Effector memory CD8-positive, alpha-beta T cell (primary cell): Measurements from ENCODE around the gene CAMKK2.
A peak's percentile ranks its signal among the peaks of the same experiment; 100 is the strongest.

Experiments used
- ATAC-seq: fragments of 150-1000 bp; cut with Tn5 transposase; replicated peaks from 2 replicates; pipeline ENCODE4 v1.10.0; 2021; ENCODE audit warnings: mild to moderate bottlenecking, moderate library complexity
- DNase-seq, 3 experiments: peaks; one replicate each; pipeline ENCODE4 v3.0.0; 2021
- H3K27ac Mint-ChIP-seq, 2 donors: one replicate each; pipeline ENCODE4 v1.8.0; 2022; ENCODE audit warnings: mild to moderate bottlenecking in 2 of 2, mixed read lengths in 2 of 2, moderate library complexity in 2 of 2
- H3K27me3 Mint-ChIP-seq, 2 donors: one replicate each; pipeline ENCODE4 v1.8.0; 2022; ENCODE audit warnings: mixed read lengths in 2 of 2
- H3K36me3 Mint-ChIP-seq: one replicate; pipeline ENCODE4 v1.8.0; 2022; ENCODE audit warnings: mild to moderate bottlenecking, moderate library complexity, mixed read lengths; ENCODE audit not compliant: insufficient read depth
- H3K4me1 Mint-ChIP-seq, 2 donors: one replicate each; pipeline ENCODE4 v1.8.0; 2022; ENCODE audit warnings: low read depth in 2 of 2, mixed read lengths in 2 of 2
- H3K4me3 Mint-ChIP-seq, 2 donors: one replicate each; pipeline ENCODE4 v1.8.0; 2022; ENCODE audit warnings: mild to moderate bottlenecking in 2 of 2, mixed read lengths in 2 of 2, moderate library complexity in 2 of 2
- H3K9me3 Mint-ChIP-seq, 2 donors: one replicate each; pipeline ENCODE4 v1.8.0; 2022; ENCODE audit warnings: mixed read lengths in 2 of 2
- total RNA-seq, 9 experiments: gene quantifications; one replicate each; lab custom pipeline; 2026; lab: John Stamatoyannopoulos, UW

The CAMKK2 gene
- total RNA-seq, result 16.3 to 57.3 (median 45.1) reads per million in 9 experiments

DNA sequence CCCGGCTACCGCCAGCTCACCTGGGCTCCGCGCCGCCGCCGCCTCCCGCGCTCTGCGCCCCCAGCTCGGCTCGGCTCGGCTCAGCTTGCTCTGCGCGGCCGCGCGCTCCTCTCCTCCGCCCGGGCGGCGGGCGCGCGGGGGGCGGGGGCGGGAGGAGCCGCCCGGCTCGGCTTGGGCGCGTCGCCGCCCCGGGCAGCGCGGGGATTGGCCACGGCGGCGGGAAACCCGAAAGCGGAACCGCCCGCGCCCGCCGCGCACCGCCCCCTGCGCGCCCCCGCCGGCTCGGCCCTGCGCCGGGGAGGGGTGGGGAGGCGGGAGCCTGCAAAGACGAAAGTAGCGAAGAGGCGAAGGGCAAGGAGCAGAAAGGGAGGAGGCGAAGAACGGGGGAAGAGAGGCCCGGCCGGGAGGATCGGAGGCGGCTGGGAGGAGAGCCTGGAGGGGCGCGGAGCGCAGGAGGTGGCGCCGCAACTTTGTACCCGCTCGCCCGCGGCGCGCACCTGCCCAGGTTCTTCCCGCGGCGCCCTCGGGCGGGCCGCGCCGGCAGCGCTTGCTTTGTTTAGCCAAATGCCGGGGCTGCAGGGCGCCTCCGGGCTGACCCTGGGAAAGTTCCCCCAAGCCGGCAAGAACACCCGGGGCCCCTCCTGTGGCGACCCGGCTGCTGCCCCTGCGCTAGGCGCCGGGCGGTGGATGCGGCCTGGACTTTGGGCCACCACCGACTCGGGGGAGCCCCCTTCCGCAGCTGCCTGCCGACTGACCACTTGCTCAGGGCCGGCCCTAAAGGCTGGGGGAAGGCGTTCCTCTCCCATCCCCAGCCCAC lies at the start of gene CAMKK2:
CAMKK2 (minus strand) TSS at position 92 of the 817 bp plus-strand sequence. CDS start 22,183 bp downstream, outside the sequence.
- ATAC-seq (peak; percentile 87), DNase-seq (peak; percentile 83 to 90 (median 89))
- Mint-ChIP-seq H3K4me3 (peak within 1 kb of the TSS; percentile 86 to 90), H3K9me3 (no peaks in the 10 kb centered on the region), H3K27me3 (no peaks in the 10 kb centered on the region), H3K36me3 (peaks cover 10% of the 10 kb centered on the region), H3K27ac (peak within 1 kb of the TSS; percentile 73 to 85), H3K4me1 (peaks cover 9 to 15% of the 10 kb centered on the region in 2 donors)

DNA sequence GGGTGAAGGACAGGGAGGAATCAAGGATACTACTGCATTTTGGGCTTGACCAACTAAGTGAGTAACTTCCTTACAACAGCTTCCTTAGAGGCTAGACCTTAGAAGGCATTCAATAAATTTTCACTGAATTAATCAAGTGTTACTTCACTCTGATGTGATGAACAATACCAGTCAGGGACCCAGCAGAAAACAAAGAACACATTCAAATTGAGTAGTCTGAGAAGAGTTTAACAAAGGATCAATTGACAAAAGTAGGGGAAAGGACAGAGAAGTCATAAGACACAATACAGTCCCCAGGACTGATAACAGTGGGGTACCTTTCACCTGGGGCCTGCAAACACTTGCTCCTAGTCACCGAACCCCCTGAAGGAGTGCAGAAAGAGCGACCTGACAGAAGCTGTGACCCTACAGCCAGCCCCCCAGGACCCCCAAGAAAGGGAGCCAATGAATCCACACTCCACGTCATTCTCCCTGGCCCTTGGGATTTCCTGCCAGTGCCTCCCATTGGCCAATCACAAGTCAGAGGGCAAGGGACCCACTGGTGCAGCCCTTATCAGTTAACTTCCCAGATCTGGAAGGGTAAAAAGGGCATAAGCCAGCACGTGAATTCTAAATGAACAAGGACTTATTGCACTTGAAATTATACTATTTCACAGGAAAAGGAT lies 48.8 kb upstream of the CAMKK2 start:
- Mint-ChIP-seq H3K27me3 (no peaks in the 10 kb centered on the region), H3K4me3 (no peak overlapping the region), H3K27ac (peak overlapping the region; percentile 0 to 15), H3K9me3 (no peaks in the 10 kb centered on the region), H3K4me1 (peaks cover 12 to 30% of the 10 kb centered on the region in 2 donors), H3K36me3 (peaks cover 56% of the 10 kb centered on the region)
- ATAC-seq (no peak), DNase-seq (no peak)

DNA sequence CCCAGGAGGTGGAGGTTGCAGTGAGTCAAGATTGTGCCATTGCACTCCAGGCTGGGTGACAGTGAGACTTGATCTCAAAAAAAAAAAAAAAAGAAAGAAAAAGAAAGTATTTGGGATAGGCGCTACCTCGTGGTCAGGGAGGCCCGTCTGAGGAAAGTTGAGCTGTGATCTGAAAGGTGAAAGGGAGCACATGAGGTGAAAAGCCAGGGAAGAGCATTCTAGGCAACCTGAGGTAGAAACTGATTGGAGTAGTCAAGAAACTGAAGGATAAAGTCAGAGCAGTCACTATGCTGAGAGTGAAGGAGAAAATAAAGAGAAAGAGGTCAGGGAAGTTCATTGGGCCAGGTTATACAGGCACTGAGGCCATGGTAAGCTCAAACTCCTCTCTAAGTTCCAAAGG lies 48.0 kb upstream of the CAMKK2 start:
- H3K27me3 Mint-ChIP-seq, result no peaks in the 10 kb centered on the region
- H3K27ac Mint-ChIP-seq, result peak overlapping the region in 1 of 2 donors; percentile 15
- H3K4me3 Mint-ChIP-seq, result no peak overlapping the region
- H3K4me1 Mint-ChIP-seq, result peaks cover 9 to 30% of the 10 kb centered on the region in 2 donors
- no peaks in the 10 kb centered on the region for H3K9me3 Mint-ChIP-seq
- DNase-seq (no peak), ATAC-seq (no peak)
- H3K36me3 Mint-ChIP-seq, result peaks cover 63% of the 10 kb centered on the region

DNA sequence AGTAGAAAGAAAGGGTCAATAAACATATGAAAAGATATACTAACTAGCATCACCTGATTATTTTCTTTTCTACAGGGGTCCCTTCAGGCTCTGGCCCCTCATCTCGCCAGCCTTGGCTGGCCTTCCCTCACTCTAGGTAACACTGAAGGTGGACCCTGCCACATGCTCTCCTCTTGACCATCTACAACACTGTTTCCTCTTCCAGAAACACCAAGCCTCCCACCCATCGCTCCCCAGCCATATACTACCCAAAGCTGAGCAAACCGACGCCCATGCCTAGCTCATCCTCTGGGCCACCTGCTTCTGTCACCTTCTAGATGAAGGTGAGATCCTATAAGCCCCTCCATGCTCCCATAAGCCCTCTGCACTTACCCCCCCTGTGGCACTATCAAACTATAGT lies 40.9 kb upstream of the CAMKK2 start:
- Mint-ChIP-seq H3K4me1 (no peaks in the 10 kb centered on the region), H3K36me3 (peaks cover 82% of the 10 kb centered on the region), H3K27ac (peak overlapping the region in 1 of 2 donors; percentile 83), H3K27me3 (no peaks in the 10 kb centered on the region), H3K9me3 (no peaks in the 10 kb centered on the region), H3K4me3 (no peak overlapping the region)
- no peak for ATAC-seq
- no peak for DNase-seq

DNA sequence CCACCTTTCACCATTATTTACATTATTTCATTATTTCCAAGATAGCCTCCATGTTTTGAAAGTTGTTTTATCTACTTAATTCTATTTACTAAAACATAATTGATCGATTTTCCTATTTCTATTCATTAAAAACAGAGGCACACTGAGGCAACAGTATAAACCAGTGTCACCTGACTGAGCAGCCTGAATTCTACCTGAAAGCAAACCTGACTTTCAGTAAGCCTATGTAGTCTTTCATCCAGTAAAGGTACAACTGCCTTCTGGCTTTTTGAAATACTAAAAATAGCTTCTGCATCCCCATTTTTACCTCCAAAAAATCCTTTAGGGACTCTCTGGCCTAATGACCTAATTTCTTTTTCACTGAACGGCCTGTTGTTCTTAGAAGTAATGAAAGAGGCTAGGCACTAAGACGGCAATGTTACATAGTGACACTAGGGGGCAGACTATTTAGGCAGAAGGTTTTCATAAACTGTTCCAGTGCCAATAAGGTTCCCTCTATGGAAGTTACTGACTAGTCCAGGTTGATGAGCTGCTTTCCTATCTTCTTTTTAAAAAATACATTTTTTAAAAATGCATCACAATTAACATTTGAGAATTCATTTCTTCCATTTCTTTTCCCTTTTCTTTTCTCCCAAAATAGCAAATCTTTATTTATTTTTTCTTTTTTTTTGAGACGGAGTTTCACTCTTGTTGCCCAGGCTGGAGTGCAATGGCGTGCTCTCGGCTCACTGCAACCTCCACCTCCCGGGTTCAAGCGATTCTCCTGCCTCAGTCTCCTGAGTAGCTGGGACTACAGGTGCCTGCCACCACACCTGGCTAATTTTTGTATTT lies 38.2 kb upstream of the CAMKK2 start:
- Mint-ChIP-seq H3K27ac (peak overlapping the region; percentile 13 to 71), H3K4me3 (no peak overlapping the region), H3K27me3 (no peaks in the 10 kb centered on the region), H3K9me3 (no peaks in the 10 kb centered on the region), H3K4me1 (no peaks in the 10 kb centered on the region), H3K36me3 (peaks cover 83% of the 10 kb centered on the region)
- ATAC-seq (peak; percentile 86), DNase-seq (peak; percentile 15 to 33 (median 29))

DNA sequence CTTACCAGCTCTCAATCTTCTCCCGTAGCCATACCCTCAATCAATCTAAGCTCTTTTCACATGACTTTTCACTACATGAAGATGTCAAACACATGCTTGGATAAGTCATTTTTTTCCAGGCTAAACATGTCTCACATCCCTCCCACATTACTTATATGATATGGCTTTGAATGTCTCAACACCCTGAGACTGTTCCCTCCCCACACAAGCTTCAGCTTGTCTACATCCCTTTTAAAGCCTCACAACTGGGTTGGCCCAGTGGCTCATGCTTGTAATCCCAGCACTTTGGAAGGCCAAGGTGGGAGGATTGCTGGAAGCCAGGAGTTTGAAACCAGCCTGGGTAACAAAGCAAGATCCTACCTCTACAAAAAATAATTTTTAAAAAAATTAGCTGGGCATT lies 37.2 kb upstream of the CAMKK2 start:
- Mint-ChIP-seq H3K4me1 (no peaks in the 10 kb centered on the region), H3K27ac (no peak overlapping the region), H3K27me3 (no peaks in the 10 kb centered on the region), H3K4me3 (no peak overlapping the region), H3K9me3 (no peaks in the 10 kb centered on the region), H3K36me3 (peaks cover 82% of the 10 kb centered on the region)
- no peak for DNase-seq
- no peak for ATAC-seq

DNA sequence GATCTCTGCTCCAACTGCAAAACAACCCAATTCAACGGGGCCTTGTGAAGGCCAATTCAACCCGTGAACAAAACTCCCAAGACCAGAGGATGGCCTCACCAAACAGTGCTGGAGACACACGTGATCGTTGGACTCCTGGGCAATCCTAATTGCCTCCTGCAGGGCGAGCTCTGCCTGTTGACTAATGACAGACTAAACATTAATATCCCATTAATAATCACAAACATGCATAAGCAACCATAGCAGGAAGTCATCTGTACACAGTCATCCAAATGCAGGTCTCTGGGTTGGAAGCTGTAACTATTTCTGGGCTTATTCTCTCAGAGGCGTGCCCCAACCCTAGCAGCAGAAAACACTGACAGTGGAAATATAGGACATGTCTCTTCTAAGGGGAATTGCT lies 34.7 kb upstream of the CAMKK2 start:
- no peak overlapping the region for H3K4me3 Mint-ChIP-seq

DNA sequence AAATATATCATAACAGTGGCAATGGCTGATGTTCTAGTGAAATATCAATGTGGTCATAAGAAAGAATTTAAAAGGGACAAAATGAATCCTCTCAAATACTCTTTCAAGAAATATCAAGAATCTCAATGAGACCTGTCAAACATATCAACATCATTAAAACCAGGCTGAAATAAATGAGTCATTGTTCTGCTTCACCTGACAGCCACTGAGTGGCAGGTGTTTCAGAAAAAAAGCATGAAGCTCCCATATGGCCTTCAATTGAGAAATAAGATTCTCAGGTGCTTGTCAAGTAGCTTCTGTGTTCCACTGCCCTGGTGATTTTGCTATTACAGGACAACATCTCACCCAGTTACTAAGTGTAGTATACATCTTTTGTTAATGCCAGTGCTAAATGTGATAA lies 34.2 kb upstream of the CAMKK2 start:
- no peaks in the 10 kb centered on the region for H3K27me3 Mint-ChIP-seq
- H3K27ac Mint-ChIP-seq, result no peak overlapping the region
- no peaks in the 10 kb centered on the region for H3K9me3 Mint-ChIP-seq
- H3K36me3 Mint-ChIP-seq, result peaks cover 94% of the 10 kb centered on the region
- H3K4me3 Mint-ChIP-seq, result no peak overlapping the region
- DNase-seq, result no peak
- H3K4me1 Mint-ChIP-seq, result no peaks in the 10 kb centered on the region
- no peak for ATAC-seq

More for the DNA sequence above, 34.7 kb upstream of the CAMKK2 start:
- H3K9me3 Mint-ChIP-seq, result no peaks in the 10 kb centered on the region
- H3K27ac Mint-ChIP-seq, result peak overlapping the region in 1 of 2 donors; percentile 53
- no peaks in the 10 kb centered on the region for H3K27me3 Mint-ChIP-seq
- no peaks in the 10 kb centered on the region for H3K4me1 Mint-ChIP-seq
- no peak for DNase-seq
- H3K36me3 Mint-ChIP-seq, result peaks cover 94% of the 10 kb centered on the region
- no peak for ATAC-seq

DNA sequence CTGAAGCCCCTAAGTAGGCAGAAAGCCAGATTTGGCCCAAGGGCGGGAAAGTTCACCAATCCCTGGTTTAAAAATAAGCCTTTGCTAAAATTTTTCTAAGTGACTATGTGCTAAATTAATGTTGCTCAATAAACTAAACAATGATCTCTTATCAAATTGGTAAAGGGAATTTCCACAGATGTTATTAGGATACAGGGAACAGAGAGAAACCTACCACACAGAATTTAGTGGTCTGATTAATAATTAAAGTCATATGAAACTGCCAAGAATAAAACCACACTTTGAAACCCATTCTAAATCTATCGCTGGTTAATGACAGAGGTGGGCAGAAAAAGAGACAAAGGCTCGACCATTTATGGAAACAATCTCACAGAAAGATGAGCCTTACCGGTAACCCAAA lies 33.7 kb upstream of the CAMKK2 start:
- peaks cover 89% of the 10 kb centered on the region for H3K36me3 Mint-ChIP-seq
- no peaks in the 10 kb centered on the region for H3K9me3 Mint-ChIP-seq
- no peak overlapping the region for H3K4me3 Mint-ChIP-seq
- no peaks in the 10 kb centered on the region for H3K4me1 Mint-ChIP-seq
- H3K27ac Mint-ChIP-seq, result peak overlapping the region in 1 of 2 donors; percentile 46
- H3K27me3 Mint-ChIP-seq, result no peaks in the 10 kb centered on the region
- no peak for ATAC-seq
- no peak for DNase-seq

DNA sequence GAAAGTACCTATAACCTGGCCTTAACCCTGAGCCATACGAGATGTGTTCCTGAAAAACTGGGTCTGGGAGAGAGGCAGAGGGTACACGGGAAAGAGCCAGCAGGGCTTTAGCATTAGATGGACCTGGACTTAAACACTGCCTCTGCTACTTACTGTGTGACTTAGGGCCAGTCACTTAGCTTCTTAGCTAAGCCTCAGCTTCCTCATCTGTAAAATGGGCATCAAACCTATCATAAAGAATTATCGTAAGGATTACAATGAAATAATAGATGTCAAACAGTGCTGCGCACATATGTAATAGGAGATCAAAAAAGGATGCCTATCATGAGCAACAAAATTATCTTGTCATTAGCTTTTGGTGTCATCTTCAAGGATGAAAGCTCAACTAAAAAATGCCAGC lies 32.1 kb upstream of the CAMKK2 start:
- ATAC-seq (no peak), DNase-seq (no peak)
- Mint-ChIP-seq H3K27ac (peak overlapping the region in 1 of 2 donors; percentile 55), H3K27me3 (no peaks in the 10 kb centered on the region), H3K4me1 (peaks cover 1 to 6% of the 10 kb centered on the region in 2 donors), H3K9me3 (no peaks in the 10 kb centered on the region), H3K4me3 (no peak overlapping the region), H3K36me3 (peaks cover 89% of the 10 kb centered on the region)

DNA sequence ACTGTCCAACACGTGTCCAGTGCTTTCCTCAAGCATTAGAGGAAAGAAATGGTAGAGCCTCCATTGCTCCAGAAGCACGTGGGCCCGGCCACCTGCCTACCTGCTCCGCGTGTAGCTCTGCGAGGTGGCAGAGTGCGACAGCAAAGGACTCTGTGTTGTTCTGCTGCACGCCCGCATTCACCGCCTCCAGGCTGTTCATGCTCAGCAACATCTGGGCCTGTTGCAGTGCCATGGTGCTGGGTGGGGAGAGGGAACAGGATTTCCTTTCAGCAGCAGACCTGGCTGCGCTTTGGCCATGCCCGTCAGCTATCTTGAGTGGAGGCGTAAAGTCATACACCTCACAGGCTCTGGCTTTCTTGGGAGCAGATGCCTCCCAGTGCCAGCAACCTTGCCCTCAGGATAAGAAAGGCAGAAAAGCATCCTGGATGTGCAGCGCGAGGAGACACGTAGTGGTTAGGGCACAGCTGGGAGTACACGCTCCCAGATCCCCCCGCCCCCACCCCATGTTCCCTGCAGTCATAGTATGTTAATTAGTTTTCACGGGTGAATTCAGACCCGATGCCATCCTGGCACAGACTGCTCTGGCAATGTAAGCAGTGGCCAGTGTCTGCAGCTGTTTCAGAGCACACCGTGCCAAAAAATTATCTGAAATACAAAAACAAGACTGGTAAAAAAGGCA lies 30.6 kb upstream of the CAMKK2 start:
- H3K27me3 Mint-ChIP-seq, result no peaks in the 10 kb centered on the region
- ATAC-seq, result no peak
- H3K4me3 Mint-ChIP-seq, result no peak overlapping the region
- H3K27ac Mint-ChIP-seq, result no peak overlapping the region
- no peaks in the 10 kb centered on the region for H3K9me3 Mint-ChIP-seq
- peaks cover 88% of the 10 kb centered on the region for H3K36me3 Mint-ChIP-seq
- H3K4me1 Mint-ChIP-seq, result peaks cover 1 to 6% of the 10 kb centered on the region in 2 donors
- no peak for DNase-seq

DNA sequence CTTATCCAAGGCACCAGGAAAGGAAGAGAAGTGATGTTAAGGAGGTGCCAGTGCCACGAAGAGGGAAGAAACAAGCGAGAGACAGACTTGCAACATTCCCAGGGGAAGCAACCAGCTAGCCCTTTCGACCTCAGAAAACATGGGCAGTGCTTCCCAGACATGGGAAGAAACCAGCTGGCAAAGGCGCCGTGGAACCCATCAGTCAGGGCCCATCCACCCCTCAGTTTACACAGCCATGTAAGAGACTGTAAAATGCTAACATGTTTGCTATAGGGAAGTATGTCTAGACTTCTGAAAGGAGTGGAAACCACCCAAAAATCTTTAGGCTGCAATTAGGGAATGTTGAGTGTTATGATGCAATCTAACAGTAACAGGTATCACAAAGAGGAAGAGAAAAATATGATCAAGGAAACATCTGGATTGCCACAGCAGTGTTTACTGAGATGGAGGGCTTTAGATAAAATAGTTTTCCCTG lies 29.4 kb upstream of the CAMKK2 start:
- no peaks in the 10 kb centered on the region for H3K9me3 Mint-ChIP-seq
- DNase-seq, result no peak
- H3K27ac Mint-ChIP-seq, result peak overlapping the region in 1 of 2 donors; percentile 35
- peaks cover 86% of the 10 kb centered on the region for H3K36me3 Mint-ChIP-seq
- H3K27me3 Mint-ChIP-seq, result no peaks in the 10 kb centered on the region
- ATAC-seq, result no peak
- H3K4me1 Mint-ChIP-seq, result peaks cover 1 to 6% of the 10 kb centered on the region in 2 donors
- no peak overlapping the region for H3K4me3 Mint-ChIP-seq

DNA sequence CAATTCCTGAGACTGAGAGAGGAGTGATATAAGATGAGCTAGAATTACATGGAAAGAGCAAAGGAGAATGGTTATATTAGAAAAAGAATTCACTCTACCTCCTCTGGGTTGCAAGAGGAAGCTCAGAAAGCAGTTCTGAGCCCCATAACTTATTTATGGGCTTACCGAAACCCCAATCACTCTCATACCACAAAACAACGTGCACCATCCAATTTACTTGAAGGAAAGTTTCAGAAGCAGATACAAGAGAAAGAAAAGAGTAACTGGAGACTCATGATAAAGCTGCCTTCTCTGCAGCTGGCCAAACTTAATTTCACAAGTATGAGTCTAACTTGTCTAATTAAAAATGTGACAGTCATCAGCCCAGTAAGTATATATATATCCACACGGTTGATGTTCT lies 27.4 kb upstream of the CAMKK2 start:
- Mint-ChIP-seq H3K9me3 (no peaks in the 10 kb centered on the region), H3K4me1 (peaks cover 1 to 6% of the 10 kb centered on the region in 2 donors), H3K4me3 (no peak overlapping the region), H3K27ac (peak overlapping the region; percentile 59 to 68), H3K27me3 (no peaks in the 10 kb centered on the region), H3K36me3 (peaks cover 83% of the 10 kb centered on the region)
- DNase-seq (no peak), ATAC-seq (no peak)
